SW 1271 (cell line): Measurements from ENCODE around the gene ABCA7.

Source experiments
- DNase-seq, 2 experiments: peaks; one replicate each; lab custom pipeline; 2025; lab: John Stamatoyannopoulos, UW

The ABCA7 gene

GRCh38 chr19:1070931-1071791, 31.3 kb downstream of the ABCA7 start:
- DNase-seq: no peak

- DNase-seq: no peak
Observed at GRCh38 chr19:1072371-1073015, 32.6 kb downstream of the ABCA7 start.

- no peak for DNase-seq
Observed at GRCh38 chr19:1073063-1073955, 33.4 kb downstream of the ABCA7 start.

GRCh38 chr19:1073956-1074517, 34.1 kb downstream of the ABCA7 start:
- no peak for DNase-seq

GRCh38 chr19:1074544-1075283, 34.8 kb downstream of the ABCA7 start:
- peak; percentile 52 to 85 for DNase-seq

- no peak for DNase-seq
Observed at GRCh38 chr19:1076046-1076386, 36.1 kb downstream of the ABCA7 start.

- DNase-seq: no peak
Observed at GRCh38 chr19:1076951-1077350, 37.0 kb downstream of the ABCA7 start.

GRCh38 chr19:1079566-1080111, 39.7 kb downstream of the ABCA7 start:
- no peak for DNase-seq

GRCh38 chr19:1080360-1081161, 40.7 kb downstream of the ABCA7 start:
- no peak for DNase-seq

- DNase-seq: no peak
Observed at GRCh38 chr19:1081301-1082164, 41.6 kb downstream of the ABCA7 start.

GRCh38 chr19:1082165-1082927, 42.4 kb downstream of the ABCA7 start:
- no peak for DNase-seq

- DNase-seq: no peak
Observed at GRCh38 chr19:1082928-1083816, 43.3 kb downstream of the ABCA7 start.

- DNase-seq: no peak
Observed at GRCh38 chr19:1084024-1084868, 44.3 kb downstream of the ABCA7 start.

GRCh38 chr19:1085053-1085658, 45.2 kb downstream of the ABCA7 start:
- DNase-seq: no peak

GRCh38 chr19:1085676-1086442, 46.0 kb downstream of the ABCA7 start:
- no peak for DNase-seq
